Sigmoid colon (tissue), 7 donors: ENCODE measurements around the gene CSTF3. TPM values are rescaled to one million over a fixed set of nuclear protein-coding genes. Genes with fewer than 3 reads are reported as not detected.

Experiments used
- DNase-seq: peaks from one replicate; pipeline ENCODE4 v3.0.0-alpha.2; 2019
- H3K27ac ChIP-seq, 4 donors: fragments of 200-600 bp; sonication (generic); one replicate each; pipeline ENCODE4 v1.5.1; 2016 to 2019; ENCODE audit warnings: mild to moderate bottlenecking in 1 of 4
- H3K27me3 ChIP-seq, 3 donors: fragments of 200-600 bp; sonication (generic); one replicate each; pipeline ENCODE4 v1.5.1; 2019; ENCODE audit warnings: mild to moderate bottlenecking in 1 of 3
- H3K36me3 ChIP-seq, 4 donors: fragments of 200-600 bp; sonication (generic); one replicate each; pipeline ENCODE4 v1.5.1; 2016 to 2019
- H3K4me1 ChIP-seq, 4 donors: fragments of 200-600 bp; sonication (generic); one replicate each; pipeline ENCODE4 v1.5.1; 2017 to 2019
- H3K4me3 ChIP-seq, 4 donors: fragments of 200-600 bp; sonication (generic); one replicate each; pipeline ENCODE4 v1.5.1; 2017 to 2019; ENCODE audit warnings: mild to moderate bottlenecking in 2 of 4, moderate library complexity in 1 of 4
- H3K9me3 ChIP-seq, 4 donors: fragments of 200-600 bp in 3 of 4; sonication (generic) in 3 of 4; one replicate each; pipeline versions ENCODE4 v1.5.1 to v1.6.1; 2013 to 2019
- CTCF ChIP-seq, 4 experiments: fragments of 450-650 bp in 3 of 4; fragments of 200-600 bp in 1 of 4; IDR thresholded peaks; one replicate each; pipeline ENCODE4 v1.5.1; 2016 to 2019; ENCODE audit warnings: antibody characterized with exemption in 4 of 4, mild to moderate bottlenecking in 3 of 4, moderate library complexity in 2 of 4
- EP300 ChIP-seq, 4 donors: sonication (generic); formaldehyde crosslinking; IDR thresholded peaks; one replicate each; pipeline ENCODE4 v1.6.1; 2017; ENCODE audit warnings: antibody characterized with exemption in 4 of 4
- POLR2A ChIP-seq, 2 donors: fragments of 450-650 bp; IDR thresholded peaks; one replicate each; pipeline ENCODE4 v1.6.1; 2016; ENCODE audit warnings: antibody characterized with exemption in 2 of 2, mild to moderate bottlenecking in 2 of 2, moderate library complexity in 2 of 2
- POLR2AphosphoS5 ChIP-seq, 4 donors: sonication (generic); formaldehyde crosslinking; IDR thresholded peaks; one replicate each; pipeline ENCODE4 v1.6.1; 2017; ENCODE audit warnings: antibody characterized with exemption in 4 of 4
- WGBS, 2 donors: extraction: QIAGEN DNeasy Blood & Tissue Kit; methylation state at CpG; one replicate each; pipeline ENCODE4 v1.1.7; 2013; 5-methylcytosine and 5-hydroxymethylcytosine counted together
- intact Hi-C: fragments of 100-400 bp; cut with DNase I; formaldehyde crosslinking; loops from one replicate; pipeline ENCODE4 v1.15.1; 2023
- polyA plus RNA-seq, 3 donors: library from polyadenylated mRNA; stranded (reverse); fragments of 200-250 nt; gene quantifications; one replicate each; pipeline ENCODE4 v1.2.3, GENCODE V29; 2013
- total RNA-seq, 4 donors: library from RNA; depleted of rRNA; stranded (reverse); fragments of >200 nt; gene quantifications; one replicate each; pipeline ENCODE4 v1.1.0, GENCODE V29; 2016
- donor health status: healthy with polysubstance abuse.
- donor health status: Bipolar disorder and iron deficiency.
- donor health status: healthy.

The CSTF3 gene
- total and polyA plus RNA-seq, 7 donors: 9.9 to 20.8 (median 11.6) TPM

DNA sequence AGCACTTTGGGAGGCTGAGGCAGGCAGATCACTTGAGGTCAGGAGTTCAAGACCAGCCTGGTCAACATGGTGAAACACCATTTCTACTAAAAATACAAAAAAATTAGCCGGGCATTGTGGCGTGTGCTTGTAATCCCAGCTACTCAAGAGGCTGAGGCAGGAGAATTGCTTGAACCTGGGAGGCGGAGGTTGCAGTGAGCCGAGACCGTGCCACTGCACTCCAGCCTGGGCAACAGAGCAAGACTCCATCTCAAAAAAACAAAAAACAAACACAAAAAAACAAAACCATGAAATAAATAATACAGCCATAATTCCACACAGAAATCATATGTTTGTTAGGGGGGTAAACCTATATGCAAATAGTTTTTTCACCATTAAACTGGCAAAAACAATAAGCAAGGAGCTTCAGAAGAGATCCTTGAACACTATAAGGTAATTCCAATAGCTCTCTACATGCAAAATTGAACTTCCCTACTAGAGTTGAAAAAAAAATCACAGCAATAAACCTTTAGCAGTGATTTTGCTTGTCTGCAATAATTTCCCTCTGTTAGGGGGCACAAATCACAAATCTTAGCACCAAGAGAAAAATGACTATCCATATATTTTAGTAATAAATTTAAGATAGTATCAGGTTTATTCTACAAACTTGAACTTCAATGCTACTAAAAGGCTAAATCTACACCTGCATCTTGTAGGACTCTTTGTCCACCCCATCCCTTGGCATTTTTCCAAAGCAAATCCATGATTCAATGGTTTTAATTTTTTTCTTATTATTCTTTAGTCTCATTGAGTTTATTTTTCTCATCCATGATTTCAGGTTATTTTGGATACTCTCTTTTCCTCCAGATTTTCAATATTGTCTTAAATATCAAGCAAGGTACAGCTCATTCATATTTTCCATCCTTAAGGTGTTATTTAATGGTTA, 3.9 kb downstream of the CSTF3 start:
- Histone ChIP-seq H3K9me3 (no peaks in the 10 kb centered on the region), H3K27me3 (no peaks in the 10 kb centered on the region), H3K27ac (no peak overlapping the region), H3K4me3 (no peak overlapping the region), H3K36me3 (no peaks in the 10 kb centered on the region), H3K4me1 (peaks cover 0 to 34% (median 24%) of the 10 kb centered on the region in 4 donors)
- no peak for DNase-seq
- no peak for TF ChIP-seq POLR2A (IDR thresholded peaks at IDR 0.05)
- TF ChIP-seq CTCF (IDR thresholded peaks at IDR 0.05): no peak
- intact Hi-C loops: loop anchor here (5.0 to 10.0 kb wide), 2 partner anchors 580 to 897 kb away; partner anchors contain the start of genes CAPRIN1 and CD59
- WGBS, 2 donors: 97% methylated on average over 5 of the region's 5 CpGs

DNA sequence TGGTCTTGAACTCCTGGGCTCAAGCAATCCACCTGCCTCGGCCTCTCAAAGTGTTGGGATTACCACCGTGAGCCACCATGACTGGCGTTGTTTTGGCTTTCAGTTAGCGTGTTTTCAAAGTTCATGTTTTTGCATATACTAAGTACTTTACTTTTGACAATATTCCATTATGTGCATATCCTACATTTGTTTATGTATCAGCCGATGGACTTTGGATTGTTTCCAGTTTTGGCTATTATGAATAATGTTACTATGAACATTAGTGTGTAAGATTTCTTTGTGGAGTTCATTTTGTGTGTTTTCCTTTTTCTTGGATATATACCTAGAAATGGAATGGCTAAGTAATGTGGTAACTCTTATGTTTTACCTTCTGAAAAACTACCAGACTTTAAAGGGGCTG, 9.9 kb downstream of the CSTF3 start:
- peaks cover 0 to 5% (median 0%) of the 10 kb centered on the region in 4 donors for H3K4me1 ChIP-seq
- DNase-seq: no peak
- no peak overlapping the region for H3K4me3 ChIP-seq
- H3K27ac ChIP-seq: no peak overlapping the region
- H3K9me3 ChIP-seq: no peaks in the 10 kb centered on the region
- H3K27me3 ChIP-seq: no peaks in the 10 kb centered on the region
- intact Hi-C loops: loop anchor here (10.0 kb wide), 1 partner anchor 903 kb away; the partner anchor contains the start of gene CAPRIN1
- WGBS, 2 donors: 76 to 82% methylated on average over 5 of the region's 5 CpGs
- TF ChIP-seq EP300 (IDR thresholded peaks at IDR 0.05) (no peak), CTCF (IDR thresholded peaks at IDR 0.05) (no peak)
- no peaks in the 10 kb centered on the region for H3K36me3 ChIP-seq

DNA sequence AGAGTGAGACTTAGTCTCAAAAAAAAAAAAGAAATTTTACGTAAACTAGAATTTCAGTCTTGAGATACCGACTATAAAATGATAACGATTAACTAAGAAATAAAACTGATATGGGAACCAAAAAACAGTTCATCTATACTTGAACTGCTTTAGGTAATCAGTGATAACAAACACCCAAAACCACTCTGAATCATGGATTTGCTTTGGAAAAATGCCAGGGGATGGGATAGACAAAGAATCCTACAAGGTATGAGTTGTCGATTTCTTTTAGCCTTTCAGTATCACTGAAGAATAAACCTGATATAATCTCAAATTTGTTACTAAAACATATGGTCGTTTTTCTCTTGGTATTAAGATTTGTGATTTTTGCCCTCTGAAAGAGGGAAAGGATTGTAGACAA, 13.7 kb downstream of the CSTF3 start:
- H3K36me3 ChIP-seq: no peaks in the 10 kb centered on the region
- H3K9me3 ChIP-seq: no peaks in the 10 kb centered on the region
- H3K4me3 ChIP-seq: no peak overlapping the region
- no peak overlapping the region for H3K27ac ChIP-seq
- WGBS, 2 donors: 21 to 73% methylated on average over 5 of the region's 5 CpGs
- TF ChIP-seq CTCF (IDR thresholded peaks at IDR 0.05) (no peak), EP300 (IDR thresholded peaks at IDR 0.05) (no peak), POLR2A (IDR thresholded peaks at IDR 0.05) (no peak), POLR2AphosphoS5 (IDR thresholded peaks at IDR 0.05) (no peak)
- H3K27me3 ChIP-seq: no peaks in the 10 kb centered on the region
- peaks cover 0 to 8% (median 0%) of the 10 kb centered on the region in 4 donors for H3K4me1 ChIP-seq
- DNase-seq: no peak
- intact Hi-C loops: no loop called here

GRCh38 chr11:33135768-33136443, 25.4 kb downstream of the CSTF3 start:
- Histone ChIP-seq H3K27ac (peak overlapping the region in 2 of 4 donors; percentile 6 to 44), H3K27me3 (no peaks in the 10 kb centered on the region), H3K4me1 (peaks cover 0 to 21% (median 15%) of the 10 kb centered on the region in 4 donors), H3K36me3 (peaks cover 0 to 18% (median 0%) of the 10 kb centered on the region in 4 donors), H3K9me3 (no peaks in the 10 kb centered on the region), H3K4me3 (no peak overlapping the region)
- WGBS, 2 donors: 84 to 86% methylated on average over 4 of the region's 4 CpGs
- DNase-seq: no peak
- intact Hi-C loops: no loop called here
- no peak for TF ChIP-seq POLR2A (IDR thresholded peaks at IDR 0.05)

- intact Hi-C loops: no loop called here
- Histone ChIP-seq H3K36me3 (peaks cover 0 to 12% (median 0%) of the 10 kb centered on the region in 4 donors), H3K27ac (peak overlapping the region in 2 of 4 donors; percentile 6 to 44), H3K4me1 (peaks cover 0 to 21% (median 15%) of the 10 kb centered on the region in 4 donors), H3K27me3 (no peaks in the 10 kb centered on the region), H3K9me3 (no peaks in the 10 kb centered on the region), H3K4me3 (no peak overlapping the region)
- TF ChIP-seq CTCF (IDR thresholded peaks at IDR 0.05): no peak
- no peak for TF ChIP-seq POLR2A (IDR thresholded peaks at IDR 0.05)
- TF ChIP-seq EP300 (IDR thresholded peaks at IDR 0.05): no peak
- no peak for TF ChIP-seq POLR2AphosphoS5 (IDR thresholded peaks at IDR 0.05)
- 81 to 84% methylated on average over 1 of the region's 1 CpG for WGBS, 2 donors
- no peak for DNase-seq
These were observed 26.1 kb downstream of the CSTF3 start for GRCh38 chr11:33135216-33135615.
